HCT116 (cell line): Measurements from ENCODE around the gene APP. TPM values are rescaled to one million over a fixed set of nuclear protein-coding genes. Genes with fewer than 3 reads are reported as not detected.

Experiments
- ATAC-seq: fragments of 200-7000 bp; cut with Tn5 transposase; 2 replicates; pipeline ENCODE4 v1.9.1; 2020; ENCODE audit warnings: mild to moderate bottlenecking, moderate library complexity
- BruUV-seq: library from RNA; stranded (reverse); fragments of 400-500 nt; replicated peaks from 2 replicates; lab custom pipeline; 2021; lab: Mats Ljungman, UMichigan
- CTCF ChIA-PET: fragments of 300-600 bp; sonication (Branson Sonifier 250); formaldehyde crosslinking; loops from one replicate; lab custom pipeline; 2021; ENCODE audit warnings: antibody characterized with exemption; lab: Charles Lee
- POLR2A ChIA-PET: fragments of 300-600, 350-600 bp; sonication (Branson Sonifier 250); formaldehyde crosslinking; loops from one replicate; lab custom pipeline; 2021; ENCODE audit warnings: antibody characterized with exemption; lab: Charles Lee
- RAD21 ChIA-PET, 2 experiments: fragments of 300-600 bp; sonication (Branson Sonifier 250); formaldehyde crosslinking; loops; one replicate each; lab custom pipeline; 2023; ENCODE audit warnings: low total read pairs in 2 of 2; ENCODE audit not compliant: uncharacterized antibody in 2 of 2, unreplicated experiment in 2 of 2, low non-redundant PET in 1 of 2; lab: Charles Lee
- DNase-seq: peaks from one replicate; pipeline ENCODE4 v3.0.0-alpha.2; 2010; ENCODE audit warnings: low read depth, low spot score
- H2AFZ ChIP-seq: fragments of 200-600 bp; shearing (Covaris generic), sonication (generic); 2 replicates; pipeline ENCODE4 v1.6.1; 2017; ENCODE audit warnings: low read depth, mixed run types, mixed read lengths, antibody characterized with exemption, low read length; ENCODE audit not compliant: poor library complexity, severe bottlenecking
- H3K27ac ChIP-seq: 2 replicates; pipeline ENCODE4 v1.5.1; 2012; ENCODE audit warnings: low read depth, low read length
- H3K27me3 ChIP-seq: fragments of 200-600 bp; sonication (generic); 2 replicates; pipeline ENCODE4 v1.6.1; 2016; ENCODE audit warnings: mixed run types, low read length, mixed read lengths; ENCODE audit not compliant: insufficient read depth
- H3K36me3 ChIP-seq, 2 experiments: fragments of 200-500 bp in 1 of 2; fragments of 200-600 bp in 1 of 2; sonication (Bioruptor generic) in 1 of 2; sonication (generic) in 1 of 2; 2 replicates each; pipeline versions ENCODE4 v1.5.1 to v1.6.1; 2014 to 2016; ENCODE audit warnings: low read length in 2 of 2, inconsistent platforms in 1 of 2, mixed read lengths in 1 of 2, mixed run types in 1 of 2; ENCODE audit not compliant: insufficient read depth in 2 of 2, control insufficient read depth in 1 of 2
- H3K4me1 ChIP-seq, 2 experiments: fragments of 200-600 bp in 1 of 2; sonication (generic) in 1 of 2; 2 replicates each; pipeline versions ENCODE4 v1.5.1 to v1.6.1; 2012 to 2017; ENCODE audit warnings: low read length in 2 of 2, inconsistent platforms in 1 of 2, mild to moderate bottlenecking in 1 of 2, mixed read lengths in 1 of 2, mixed run types in 1 of 2, moderate library complexity in 1 of 2; ENCODE audit not compliant: insufficient read depth in 2 of 2, control insufficient read depth in 1 of 2
- H3K4me2 ChIP-seq: fragments of 200-600 bp; sonication (generic); 2 replicates; pipeline ENCODE4 v1.6.1; 2017; ENCODE audit warnings: mixed run types, low read length, mixed read lengths
- H3K4me3 ChIP-seq, 2 experiments: fragments of 200-600 bp in 1 of 2; sonication (generic) in 1 of 2; replicated peaks in 1 of 2; 2 replicates each; pipeline ENCODE4 v1.5.1; 2011 to 2016; ENCODE audit warnings: low read length in 2 of 2, control low read depth in 1 of 2, low read depth in 1 of 2, mild to moderate bottlenecking in 1 of 2, mixed read lengths in 1 of 2, mixed run types in 1 of 2
- H3K79me2 ChIP-seq: fragments of 200-600 bp; sonication (generic); 2 replicates; pipeline ENCODE4 v1.6.1; 2017; ENCODE audit warnings: mild to moderate bottlenecking, mixed run types, low read length, moderate library complexity, mixed read lengths; ENCODE audit not compliant: insufficient read depth
- H3K9ac ChIP-seq: fragments of 200-600 bp; sonication (generic); 2 replicates; pipeline ENCODE4 v1.6.1; 2016; ENCODE audit warnings: low read length, mixed read lengths
- H3K9me2 ChIP-seq: fragments of 200-600 bp; sonication (generic), shearing (Covaris generic); 2 replicates; pipeline ENCODE4 v1.6.1; 2017; ENCODE audit warnings: mixed run types, mild to moderate bottlenecking, moderate library complexity; ENCODE audit not compliant: insufficient read depth
- H3K9me3 ChIP-seq, 2 experiments: fragments of 200-500 bp in 1 of 2; fragments of 200-600 bp in 1 of 2; sonication (Bioruptor generic) in 1 of 2; sonication (generic) in 1 of 2; 2 replicates each; pipeline ENCODE4 v1.6.1; 2014 to 2017; ENCODE audit warnings: low read length in 2 of 2, mixed read lengths in 2 of 2, inconsistent platforms in 1 of 2, low read depth in 1 of 2, mild to moderate bottlenecking in 1 of 2, mixed run types in 1 of 2, moderate library complexity in 1 of 2; ENCODE audit not compliant: control insufficient read depth in 1 of 2, insufficient read depth in 1 of 2
- H4K20me1 ChIP-seq: fragments of 200-600 bp; sonication (generic), shearing (Covaris generic); 2 replicates; pipeline ENCODE4 v1.6.1; 2017; ENCODE audit warnings: mixed run types, mild to moderate bottlenecking, moderate library complexity; ENCODE audit not compliant: insufficient read depth
- ATF3 ChIP-seq: IDR thresholded peaks from 2 replicates; pipeline ENCODE4 v1.6.1; 2012
- EZH2 ChIP-seq: fragments of 200-600 bp; sonication (generic); IDR thresholded peaks from 2 replicates; pipeline ENCODE4 v1.6.1; 2017; ENCODE audit warnings: antibody characterized with exemption, mixed run types
- JUND ChIP-seq: IDR thresholded peaks from 2 replicates; pipeline ENCODE4 v1.6.1; 2012
- POLR2AphosphoS5 ChIP-seq: IDR thresholded peaks from 2 replicates; pipeline ENCODE4 v1.6.1; 2011; ENCODE audit warnings: mild to moderate bottlenecking, low read depth, low read length, moderate library complexity
- SIN3A ChIP-seq: IDR thresholded peaks from 2 replicates; pipeline ENCODE4 v1.6.1; 2012; ENCODE audit warnings: low read depth
- SP1 ChIP-seq: IDR thresholded peaks from 2 replicates; pipeline ENCODE4 v1.6.1; 2012; ENCODE audit warnings: low read depth
- ZFX ChIP-seq: fragments of 450-650 bp; IDR thresholded peaks from 2 replicates; pipeline ENCODE4 v1.6.1; 2017
- intact Hi-C: fragments of 100-400 bp; cut with micrococcal nuclease; formaldehyde crosslinking; loops from 2 replicates; pipeline ENCODE4 v1.10.0; 2022
- total RNA-seq: library from RNA; stranded (reverse); gene quantifications from one replicate; pipeline ENCODE4 v1.2.1, GENCODE V29; 2021; ENCODE audit not compliant: unreplicated experiment
- TF ChIP-seq, protein P1 (sequence below): IDR thresholded peaks from 2 replicates; pipeline ENCODE4 v1.6.1; 2011; ENCODE audit warnings: mild to moderate bottlenecking, low read length, moderate library complexity; ENCODE audit not compliant: insufficient replicate concordance; ENCODE audit errors: extremely low read depth
- TF ChIP-seq, protein P2 (sequence below): IDR thresholded peaks from 2 replicates; pipeline ENCODE4 v1.6.1; 2012; ENCODE audit warnings: low read depth

Gene APP
- total RNA-seq, 1 experiment from 2014 or later, result 267 TPM

DNA sequence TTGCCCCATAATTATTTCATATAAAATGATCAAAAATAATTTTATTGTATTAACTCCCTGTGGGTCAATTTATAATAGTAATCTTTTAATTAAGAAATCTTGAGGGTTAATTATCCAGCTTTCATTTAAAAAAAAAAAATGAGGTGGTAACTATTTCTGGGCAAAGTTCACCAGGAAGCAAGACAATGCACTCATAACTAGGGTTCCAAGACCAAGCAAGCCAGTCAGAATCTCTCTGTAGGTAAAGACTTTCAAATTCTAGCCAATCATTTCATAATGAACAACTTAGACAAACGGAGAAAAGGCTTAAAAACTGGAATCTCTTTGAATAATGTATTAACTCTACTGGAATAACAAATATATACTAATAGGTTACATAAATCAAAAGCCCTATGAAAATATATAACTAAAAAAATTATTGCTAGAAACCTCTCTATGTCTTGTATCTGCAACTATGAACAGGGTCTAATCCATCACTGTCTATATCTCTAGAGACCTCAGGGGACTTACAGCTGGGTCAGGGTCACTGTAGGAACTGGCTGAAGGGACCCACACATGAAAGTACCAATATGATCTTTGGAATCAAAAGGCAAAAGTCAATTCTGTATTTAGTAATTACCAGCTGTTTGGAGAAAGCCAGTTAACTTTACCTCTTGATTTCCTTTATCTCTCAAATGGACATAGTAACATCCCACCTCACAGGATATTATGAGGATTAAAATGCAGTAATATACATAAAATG is 43.3 kb downstream of the APP start:
- H3K27ac ChIP-seq, result no peak overlapping the region
- H3K36me3 ChIP-seq, result no peaks in the 10 kb centered on the region
- ChIA-PET RAD21 (no interaction called here), POLR2A (no interaction called here), CTCF (no interaction called here)
- no peaks in the 10 kb centered on the region for H3K27me3 ChIP-seq
- H2AFZ ChIP-seq, result no peak overlapping the region
- intact Hi-C loops, result no loop called here
- H3K9ac ChIP-seq, result no peak overlapping the region
- no peak overlapping the region for H3K4me3 ChIP-seq
- peaks cover 0 to 7% of the 10 kb centered on the region in 2 experiments; a peak in 1 of 4 replicates for H3K4me1 ChIP-seq
- H3K9me2 ChIP-seq, result no peaks in the 10 kb centered on the region
- peaks cover 11% of the 10 kb centered on the region; the same call in 1 of the 2 replicates for H4K20me1 ChIP-seq
- no TSS peak for BruUV-seq
- peaks cover 97% of the 10 kb centered on the region for H3K79me2 ChIP-seq
- H3K4me2 ChIP-seq, result no peak overlapping the region
- ATAC-seq, result no peak
- TF ChIP-seq SIN3A (no peak), SP1 (no peak), POLR2AphosphoS5 (no peak), ZFX (no peak), ATF3 (no peak), JUND (no peak), EZH2 (no peak)
- TF ChIP-seq, protein P1, sequence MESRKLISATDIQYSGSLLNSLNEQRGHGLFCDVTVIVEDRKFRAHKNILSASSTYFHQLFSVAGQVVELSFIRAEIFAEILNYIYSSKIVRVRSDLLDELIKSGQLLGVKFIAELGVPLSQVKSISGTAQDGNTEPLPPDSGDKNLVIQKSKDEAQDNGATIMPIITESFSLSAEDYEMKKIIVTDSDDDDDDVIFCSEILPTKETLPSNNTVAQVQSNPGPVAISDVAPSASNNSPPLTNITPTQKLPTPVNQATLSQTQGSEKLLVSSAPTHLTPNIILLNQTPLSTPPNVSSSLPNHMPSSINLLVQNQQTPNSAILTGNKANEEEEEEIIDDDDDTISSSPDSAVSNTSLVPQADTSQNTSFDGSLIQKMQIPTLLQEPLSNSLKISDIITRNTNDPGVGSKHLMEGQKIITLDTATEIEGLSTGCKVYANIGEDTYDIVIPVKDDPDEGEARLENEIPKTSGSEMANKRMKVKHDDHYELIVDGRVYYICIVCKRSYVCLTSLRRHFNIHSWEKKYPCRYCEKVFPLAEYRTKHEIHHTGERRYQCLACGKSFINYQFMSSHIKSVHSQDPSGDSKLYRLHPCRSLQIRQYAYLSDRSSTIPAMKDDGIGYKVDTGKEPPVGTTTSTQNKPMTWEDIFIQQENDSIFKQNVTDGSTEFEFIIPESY, result no peak
- TF ChIP-seq, protein P2, sequence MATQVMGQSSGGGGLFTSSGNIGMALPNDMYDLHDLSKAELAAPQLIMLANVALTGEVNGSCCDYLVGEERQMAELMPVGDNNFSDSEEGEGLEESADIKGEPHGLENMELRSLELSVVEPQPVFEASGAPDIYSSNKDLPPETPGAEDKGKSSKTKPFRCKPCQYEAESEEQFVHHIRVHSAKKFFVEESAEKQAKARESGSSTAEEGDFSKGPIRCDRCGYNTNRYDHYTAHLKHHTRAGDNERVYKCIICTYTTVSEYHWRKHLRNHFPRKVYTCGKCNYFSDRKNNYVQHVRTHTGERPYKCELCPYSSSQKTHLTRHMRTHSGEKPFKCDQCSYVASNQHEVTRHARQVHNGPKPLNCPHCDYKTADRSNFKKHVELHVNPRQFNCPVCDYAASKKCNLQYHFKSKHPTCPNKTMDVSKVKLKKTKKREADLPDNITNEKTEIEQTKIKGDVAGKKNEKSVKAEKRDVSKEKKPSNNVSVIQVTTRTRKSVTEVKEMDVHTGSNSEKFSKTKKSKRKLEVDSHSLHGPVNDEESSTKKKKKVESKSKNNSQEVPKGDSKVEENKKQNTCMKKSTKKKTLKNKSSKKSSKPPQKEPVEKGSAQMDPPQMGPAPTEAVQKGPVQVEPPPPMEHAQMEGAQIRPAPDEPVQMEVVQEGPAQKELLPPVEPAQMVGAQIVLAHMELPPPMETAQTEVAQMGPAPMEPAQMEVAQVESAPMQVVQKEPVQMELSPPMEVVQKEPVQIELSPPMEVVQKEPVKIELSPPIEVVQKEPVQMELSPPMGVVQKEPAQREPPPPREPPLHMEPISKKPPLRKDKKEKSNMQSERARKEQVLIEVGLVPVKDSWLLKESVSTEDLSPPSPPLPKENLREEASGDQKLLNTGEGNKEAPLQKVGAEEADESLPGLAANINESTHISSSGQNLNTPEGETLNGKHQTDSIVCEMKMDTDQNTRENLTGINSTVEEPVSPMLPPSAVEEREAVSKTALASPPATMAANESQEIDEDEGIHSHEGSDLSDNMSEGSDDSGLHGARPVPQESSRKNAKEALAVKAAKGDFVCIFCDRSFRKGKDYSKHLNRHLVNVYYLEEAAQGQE, result no peak
- no peak for DNase-seq
- H3K9me3 ChIP-seq, result no peaks in the 10 kb centered on the region
